Gastroesophageal sphincter (tissue), 4 donors: Measurements from ENCODE around the gene RAB24. TPM values are rescaled to one million over a fixed set of nuclear protein-coding genes. Genes with fewer than 3 reads are reported as not detected.

ENCODE experiments used
- ATAC-seq: fragments of 150-250 bp; one replicate; pipeline ENCODE4 v1.9.1; 2016; ENCODE audit warnings: mild to moderate bottlenecking, moderate library complexity
- H3K27ac ChIP-seq, 4 donors: fragments of 200-600 bp; sonication (generic) in 3 of 4; 1 replicate in 3 of 4; 2 replicates in 1 of 4; pipeline ENCODE4 v1.5.1; 2016 to 2019
- H3K27me3 ChIP-seq: fragments of 200-600 bp; sonication (generic); one replicate; pipeline ENCODE4 v1.5.1; 2019
- H3K36me3 ChIP-seq, 2 donors: fragments of 200-600 bp; sonication (generic); one replicate each; pipeline ENCODE4 v1.5.1; 2019; ENCODE audit warnings: control low read depth in 1 of 2
- H3K4me1 ChIP-seq, 3 donors: fragments of 200-600 bp; sonication (generic); 1 replicate in 2 of 3; 2 replicates in 1 of 3; pipeline ENCODE4 v1.5.1; 2016 to 2019; ENCODE audit warnings: control low read depth in 2 of 3
- H3K4me3 ChIP-seq, 2 donors: fragments of 200-600 bp; sonication (generic); one replicate each; pipeline ENCODE4 v1.5.1; 2019; ENCODE audit warnings: mild to moderate bottlenecking in 1 of 2, moderate library complexity in 1 of 2
- H3K9me3 ChIP-seq, 3 donors: fragments of 200-600 bp; sonication (generic); one replicate each; pipeline ENCODE4 v1.5.1; 2017 to 2019; ENCODE audit warnings: control low read depth in 2 of 3
- EP300 ChIP-seq: sonication (generic); formaldehyde crosslinking; IDR thresholded peaks from one replicate; pipeline ENCODE4 v1.6.1; 2017; ENCODE audit warnings: antibody characterized with exemption, mild to moderate bottlenecking
- POLR2A ChIP-seq, 2 donors: fragments of 450-650 bp; IDR thresholded peaks; one replicate each; pipeline ENCODE4 v1.6.1; 2017; ENCODE audit warnings: antibody characterized with exemption in 2 of 2, mild to moderate bottlenecking in 2 of 2, moderate library complexity in 1 of 2
- POLR2AphosphoS5 ChIP-seq: sonication (generic); formaldehyde crosslinking; IDR thresholded peaks from one replicate; pipeline ENCODE4 v1.6.1; 2017; ENCODE audit warnings: antibody characterized with exemption
- WGBS, 2 donors: methylation state at CpG; one replicate each; pipeline ENCODE4 v1.1.5; 2018; ENCODE audit warnings: low coverage in 1 of 2; 5-methylcytosine and 5-hydroxymethylcytosine counted together
- total RNA-seq, 4 donors: library from RNA; depleted of rRNA; stranded (reverse); fragments of >200 nt; gene quantifications; one replicate each; pipeline ENCODE4 v1.1.0, GENCODE V29; 2016
- TF ChIP-seq, protein P1 (sequence below), 4 experiments: fragments of 200-600 bp in 2 of 4; fragments of 450-650 bp in 2 of 4; sonication (generic) in 1 of 4; IDR thresholded peaks; one replicate each; pipeline ENCODE4 v1.5.1; 2017 to 2019; ENCODE audit warnings: antibody characterized with exemption in 4 of 4, mild to moderate bottlenecking in 2 of 4, moderate library complexity in 2 of 4

RAB24 gene
- total RNA-seq, 4 donors from 2014 or later: 21.4 to 32.4 (median 24.8) TPM

DNA sequence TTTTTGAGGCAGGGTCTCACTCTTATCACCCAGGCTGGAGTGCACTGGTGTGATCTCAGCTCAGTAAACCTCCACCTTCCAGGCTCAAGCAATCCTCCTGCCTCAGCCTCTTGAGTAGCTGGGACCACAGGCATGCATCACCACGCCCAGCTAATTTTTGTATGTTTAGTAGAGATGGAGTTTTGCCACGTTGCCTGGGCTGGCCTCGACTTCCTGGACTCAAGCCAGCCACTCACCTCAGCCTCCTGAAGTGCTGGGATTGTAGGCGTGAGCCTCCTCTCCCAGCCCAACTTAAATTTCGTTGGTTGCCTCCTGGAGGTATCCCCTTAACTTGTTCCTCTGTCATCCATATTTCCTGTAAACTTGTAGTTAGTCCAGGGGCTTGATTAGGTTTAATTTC lies 47.2 kb downstream of the RAB24 start:
- TF ChIP-seq, protein P1, sequence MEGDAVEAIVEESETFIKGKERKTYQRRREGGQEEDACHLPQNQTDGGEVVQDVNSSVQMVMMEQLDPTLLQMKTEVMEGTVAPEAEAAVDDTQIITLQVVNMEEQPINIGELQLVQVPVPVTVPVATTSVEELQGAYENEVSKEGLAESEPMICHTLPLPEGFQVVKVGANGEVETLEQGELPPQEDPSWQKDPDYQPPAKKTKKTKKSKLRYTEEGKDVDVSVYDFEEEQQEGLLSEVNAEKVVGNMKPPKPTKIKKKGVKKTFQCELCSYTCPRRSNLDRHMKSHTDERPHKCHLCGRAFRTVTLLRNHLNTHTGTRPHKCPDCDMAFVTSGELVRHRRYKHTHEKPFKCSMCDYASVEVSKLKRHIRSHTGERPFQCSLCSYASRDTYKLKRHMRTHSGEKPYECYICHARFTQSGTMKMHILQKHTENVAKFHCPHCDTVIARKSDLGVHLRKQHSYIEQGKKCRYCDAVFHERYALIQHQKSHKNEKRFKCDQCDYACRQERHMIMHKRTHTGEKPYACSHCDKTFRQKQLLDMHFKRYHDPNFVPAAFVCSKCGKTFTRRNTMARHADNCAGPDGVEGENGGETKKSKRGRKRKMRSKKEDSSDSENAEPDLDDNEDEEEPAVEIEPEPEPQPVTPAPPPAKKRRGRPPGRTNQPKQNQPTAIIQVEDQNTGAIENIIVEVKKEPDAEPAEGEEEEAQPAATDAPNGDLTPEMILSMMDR (IDR thresholded peaks at IDR 0.05): no peak
- TF ChIP-seq POLR2AphosphoS5: no peak
- Histone ChIP-seq H3K27me3 (no peaks in the 10 kb centered on the region), H3K36me3 (peaks cover 0 to 98% of the 10 kb centered on the region in 2 donors), H3K27ac (no peak overlapping the region), H3K4me1 (no peaks in the 10 kb centered on the region), H3K9me3 (no peaks in the 10 kb centered on the region), H3K4me3 (no peak overlapping the region)
- 40 to 50% methylated on average over 1 to 5 of the region's 5 CpGs for WGBS, 2 donors
- no peak for ATAC-seq

DNA sequence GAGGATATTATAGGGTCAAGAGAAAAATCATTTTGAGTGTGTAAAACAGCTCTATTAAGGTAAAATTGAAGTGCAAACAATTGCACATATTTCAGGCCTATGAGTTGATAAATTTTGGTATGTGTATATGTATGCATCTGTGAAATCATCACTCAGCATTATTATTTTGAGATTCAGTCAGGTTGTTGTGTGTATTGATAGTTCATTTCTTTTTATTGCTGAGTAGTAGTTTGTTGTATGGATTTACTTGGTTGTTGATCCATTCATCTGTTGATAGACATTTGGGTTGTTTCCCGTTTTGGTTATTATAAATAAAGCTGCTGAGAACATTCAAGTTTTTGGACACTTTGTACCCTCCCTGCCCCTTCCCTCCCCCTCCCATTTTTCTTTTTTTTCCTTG lies 50.3 kb downstream of the RAB24 start:
- Histone ChIP-seq H3K36me3 (peaks cover 0 to 93% of the 10 kb centered on the region in 2 donors), H3K4me1 (no peaks in the 10 kb centered on the region), H3K27me3 (no peaks in the 10 kb centered on the region), H3K27ac (no peak overlapping the region), H3K4me3 (no peak overlapping the region), H3K9me3 (no peaks in the 10 kb centered on the region)
- no peak for ATAC-seq
- TF ChIP-seq POLR2AphosphoS5 (no peak), EP300 (no peak), POLR2A (IDR thresholded peaks at IDR 0.05) (no peak)
- WGBS, 2 donors: 73 to 75% methylated on average over 1 of the region's 1 CpG

Other genes with a start within 250 kb of the RAB24 start
- 1 to 10 TPM; 3.0 to 7.4 (median 6.6) TPM for gene FGFR4, start 216.8 kb downstream of the RAB24 start, total RNA-seq
- gene NSD1, start 169.9 kb downstream of the RAB24 start, total RNA-seq: 10 to 100 TPM; 41.1 to 58.4 (median 49.5) TPM
- gene PRELID1, start 80 bp upstream of the RAB24 start, total RNA-seq: 10 to 100 TPM; 60.4 to 97.5 (median 73.5) TPM
- gene MXD3, start 8.2 kb upstream of the RAB24 start, total RNA-seq: 10 to 100 TPM in 1 of 4 donors, 1 to 10 TPM in 3; 1.7 to 10.9 (median 6.3) TPM
- 100 to 1,000 TPM in 3 of 4 donors, 10 to 100 TPM in 1; 78.1 to 147 (median 111) TPM for gene LMAN2, start 47.9 kb upstream of the RAB24 start, total RNA-seq
- gene RGS14, start 54.2 kb upstream of the RAB24 start, total RNA-seq: 10 to 100 TPM in 3 of 4 donors, 1 to 10 TPM in 1; 7.6 to 20.1 (median 13.7) TPM
- under 1 TPM in 1 of 4 donors, not detected in 3; 0.12 TPM for gene SLC34A1, start 80.7 kb upstream of the RAB24 start, total RNA-seq
- not detected for gene PFN3, start 96.9 kb upstream of the RAB24 start, total RNA-seq
- under 1 TPM in 2 of 4 donors, not detected in 2; 0.27 to 0.89 TPM for gene F12, start 105.8 kb upstream of the RAB24 start, total RNA-seq
- gene GRK6, start 123.0 kb upstream of the RAB24 start, total RNA-seq: 10 to 100 TPM; 20.7 to 42.3 (median 31.5) TPM
- 1 to 10 TPM in 3 of 4 donors, not detected in 1; 1.6 to 2.7 (median 2.2) TPM for gene PRR7, start 143.1 kb upstream of the RAB24 start, total RNA-seq
- gene DBN1, start 169.9 kb upstream of the RAB24 start, total RNA-seq: 100 to 1,000 TPM in 3 of 4 donors, 10 to 100 TPM in 1; 87.1 to 154 (median 124) TPM
- gene PDLIM7, start 193.9 kb upstream of the RAB24 start, total RNA-seq: 100 to 1,000 TPM; 336 to 863 (median 437) TPM
- 10 to 100 TPM in 1 of 4 donors, 1 to 10 TPM in 3; 6.1 to 16.6 (median 6.6) TPM for gene DOK3, start 206.1 kb upstream of the RAB24 start, total RNA-seq
- 10 to 100 TPM; 64.5 to 80.8 (median 68.5) TPM for gene DDX41, start 213.2 kb upstream of the RAB24 start, total RNA-seq